HG02571 (cell line): ENCODE results near the gene ARAP2.

Experiments
- ATAC-seq: cut with Tn5 transposase; IDR thresholded peaks from one replicate; pipeline ENCODE4 v1.9.1; 2021; ENCODE audit warnings: mild to moderate bottlenecking, moderate library complexity; ENCODE audit not compliant: unreplicated experiment

The ARAP2 gene

GRCh38 chr4:36224972-36225903 is 19.1 kb downstream of the ARAP2 start:
- no peak for ATAC-seq

GRCh38 chr4:36222702-36223101 is 21.6 kb downstream of the ARAP2 start:
- no peak for ATAC-seq

DNA sequence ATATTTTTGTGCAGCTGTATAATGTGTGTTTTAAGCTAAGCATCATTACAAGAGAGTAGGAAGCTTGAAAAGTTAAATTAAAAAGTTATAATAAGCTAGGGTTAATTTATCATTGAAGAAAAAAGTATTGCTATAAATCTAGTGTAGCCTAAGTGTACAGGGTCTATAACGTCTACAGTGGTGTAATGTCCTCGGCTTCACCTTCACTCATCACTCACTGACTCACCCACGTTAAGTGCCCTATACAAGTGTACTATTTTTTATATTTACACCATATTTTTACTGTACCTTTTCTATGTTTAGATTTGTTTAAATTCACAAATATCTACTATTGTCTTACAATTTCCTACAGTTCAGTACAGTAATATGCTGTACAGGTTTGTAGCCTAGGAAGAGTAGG is 23.5 kb downstream of the ARAP2 start:
- ATAC-seq, result no peak

DNA sequence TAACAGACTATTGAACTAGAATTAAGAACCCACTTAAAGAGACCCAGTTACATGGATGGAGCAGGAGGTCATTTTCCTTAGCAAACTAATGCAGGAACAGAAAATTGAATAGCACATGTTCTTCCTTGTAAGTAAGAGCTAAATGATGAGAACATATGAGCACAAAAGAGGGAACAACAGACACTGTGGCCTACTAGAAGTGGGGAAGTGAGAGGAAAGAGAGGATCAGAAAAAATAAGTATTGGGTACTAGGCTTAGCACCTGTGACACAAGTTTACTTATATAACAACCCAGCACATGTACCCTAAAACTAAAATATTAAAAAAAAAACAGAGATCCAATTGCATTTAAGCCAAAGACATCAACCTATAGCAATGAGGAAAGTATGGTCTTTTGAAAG is 26.2 kb downstream of the ARAP2 start:
- ATAC-seq, result peak; percentile 66

- no peak for ATAC-seq
These were observed 28.7 kb downstream of the ARAP2 start for GRCh38 chr4:36215627-36216026.

GRCh38 chr4:36214735-36215485 is 29.4 kb downstream of the ARAP2 start:
- ATAC-seq, result no peak

DNA sequence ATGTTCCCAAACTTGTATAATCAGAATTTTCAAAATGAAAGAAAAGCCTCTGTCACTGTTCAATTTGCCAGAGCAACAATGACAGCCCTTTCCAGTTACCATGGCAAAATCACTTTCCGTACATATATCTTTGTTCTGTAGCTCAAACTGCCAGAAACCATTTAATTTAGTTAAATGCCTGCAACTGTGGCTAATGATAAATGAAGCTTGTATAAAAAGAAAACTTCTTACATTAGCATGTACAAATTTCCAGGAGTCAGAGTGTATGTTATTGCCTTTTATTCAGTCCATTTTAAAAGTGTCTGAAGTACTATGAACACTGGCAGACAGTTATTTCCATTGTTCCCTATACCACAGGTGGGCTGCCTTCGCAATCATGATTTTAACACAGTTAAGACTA is 30.3 kb downstream of the ARAP2 start:
- no peak for ATAC-seq

DNA sequence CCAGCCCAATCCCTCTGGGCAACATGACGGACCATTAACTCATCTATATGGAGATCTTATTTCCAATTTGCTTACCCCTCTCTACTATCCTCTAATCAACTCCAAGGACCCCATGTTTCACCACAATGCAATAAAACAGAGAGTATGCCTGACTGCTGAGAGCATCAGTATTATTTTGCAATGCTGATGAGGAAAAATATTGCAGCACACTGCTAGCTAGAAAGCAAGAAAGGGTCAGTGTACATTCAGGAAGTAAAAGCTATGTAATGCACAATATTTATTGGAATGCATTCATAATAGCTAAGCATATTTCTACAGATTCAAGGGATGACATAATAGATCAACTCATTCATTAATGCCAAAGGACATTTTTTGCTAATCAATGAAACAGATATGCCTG is 33.2 kb downstream of the ARAP2 start:
- no peak for ATAC-seq

- ATAC-seq, result peak; percentile 42
These were observed 34.2 kb downstream of the ARAP2 start for GRCh38 chr4:36209941-36210649.

GRCh38 chr4:36208893-36209473 is 35.3 kb downstream of the ARAP2 start:
- peak; percentile 86 for ATAC-seq

- no peak for ATAC-seq
These were observed 36.3 kb downstream of the ARAP2 start for GRCh38 chr4:36207831-36208520.

DNA sequence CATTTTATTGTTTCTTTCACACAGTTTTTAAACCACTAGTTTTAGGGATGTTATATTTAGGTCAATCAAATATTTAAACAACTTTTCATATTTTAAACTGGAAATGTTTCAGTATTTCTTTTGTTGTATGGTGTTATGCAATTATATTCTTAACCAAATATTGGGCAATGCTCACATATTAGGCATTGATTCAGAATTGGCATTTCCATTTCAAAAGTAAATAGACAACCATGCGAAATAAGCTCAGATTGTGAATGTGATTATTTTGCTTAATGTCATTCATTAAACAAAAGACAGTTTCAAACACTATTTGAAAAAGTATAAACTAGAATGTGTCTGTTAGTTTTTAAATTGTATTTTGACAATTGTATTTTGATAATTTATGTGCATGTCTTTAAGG is 36.9 kb downstream of the ARAP2 start:
- ATAC-seq, result no peak

GRCh38 chr4:36206603-36207311 is 37.6 kb downstream of the ARAP2 start:
- ATAC-seq, result no peak

- ATAC-seq, result no peak
These were observed 38.3 kb downstream of the ARAP2 start for GRCh38 chr4:36206012-36206411.

DNA sequence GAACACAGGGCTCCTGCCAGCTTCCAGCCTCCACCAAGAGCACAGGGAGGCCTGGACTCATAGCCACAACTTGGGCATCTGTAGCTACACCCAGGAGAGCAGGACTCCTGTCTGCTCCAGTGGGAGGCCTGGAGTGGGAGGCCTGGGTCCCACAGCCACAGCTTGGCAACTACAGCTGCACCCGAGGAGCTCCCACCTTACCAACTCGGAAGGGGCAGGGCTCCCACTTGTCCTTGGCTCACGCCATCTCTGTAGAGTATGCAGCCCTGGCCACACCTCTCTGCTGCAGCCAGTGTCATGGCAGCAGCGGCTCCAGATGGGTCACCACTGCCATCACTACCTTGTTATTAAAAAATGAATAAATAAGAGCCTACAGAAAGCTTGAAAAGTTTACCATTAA is 45.5 kb downstream of the ARAP2 start:
- no peak for ATAC-seq

GRCh38 chr4:36198068-36198808 is 46.1 kb downstream of the ARAP2 start:
- ATAC-seq, result no peak

DNA sequence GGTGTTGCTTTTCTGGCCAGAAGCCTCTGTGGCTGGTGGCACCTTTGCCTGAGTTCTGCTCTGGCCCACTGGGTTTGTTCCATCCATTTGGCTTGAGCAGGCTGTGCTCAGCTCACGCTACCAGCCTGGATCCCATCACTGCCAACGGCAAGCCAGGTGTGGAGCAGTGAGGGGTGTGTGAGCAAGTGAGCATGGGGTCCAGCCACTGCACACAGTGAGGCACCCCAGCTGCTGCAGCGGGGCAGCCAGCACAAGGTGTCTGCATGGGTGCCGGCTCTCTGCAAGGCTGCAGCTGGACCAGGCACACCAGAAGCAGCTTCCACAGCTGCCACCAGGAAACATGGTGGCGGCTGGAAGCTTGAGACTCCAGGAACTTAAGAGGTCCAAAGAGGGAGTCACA is 46.8 kb downstream of the ARAP2 start:
- ATAC-seq, result no peak

GRCh38 chr4:36196145-36196913 is 48.0 kb downstream of the ARAP2 start:
- no peak for ATAC-seq
